ENCODE results near the gene PRRC2B.
"Not testable (repeated sequence)": the region's sequence is repeated elsewhere in the genome, so short reads cannot be mapped to it uniquely, and the experiment has no call there.

The PRRC2B gene

DNA sequence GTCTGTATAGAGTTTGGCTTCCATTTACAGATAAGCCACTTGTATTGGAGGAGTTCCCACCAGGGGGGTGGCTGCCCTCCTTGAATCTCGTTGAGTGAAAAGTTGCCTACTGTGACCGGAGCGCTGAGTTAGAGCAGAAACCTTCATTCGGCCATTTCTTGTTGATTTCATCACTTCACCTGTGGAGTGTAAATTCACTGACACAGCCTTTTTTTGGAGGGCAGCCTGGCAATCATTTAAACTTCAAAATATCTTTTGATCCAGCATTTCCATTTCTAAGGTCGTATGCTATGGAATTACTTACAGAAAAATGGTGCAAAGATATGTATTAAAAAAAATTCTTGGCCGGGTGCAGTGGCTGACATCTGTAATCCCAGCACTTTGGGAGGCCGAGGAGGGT, 40.8 kb downstream of the PRRC2B start:
- DNase-seq (ENCODE audit: low read depth, low spot score) = no peak

DNA sequence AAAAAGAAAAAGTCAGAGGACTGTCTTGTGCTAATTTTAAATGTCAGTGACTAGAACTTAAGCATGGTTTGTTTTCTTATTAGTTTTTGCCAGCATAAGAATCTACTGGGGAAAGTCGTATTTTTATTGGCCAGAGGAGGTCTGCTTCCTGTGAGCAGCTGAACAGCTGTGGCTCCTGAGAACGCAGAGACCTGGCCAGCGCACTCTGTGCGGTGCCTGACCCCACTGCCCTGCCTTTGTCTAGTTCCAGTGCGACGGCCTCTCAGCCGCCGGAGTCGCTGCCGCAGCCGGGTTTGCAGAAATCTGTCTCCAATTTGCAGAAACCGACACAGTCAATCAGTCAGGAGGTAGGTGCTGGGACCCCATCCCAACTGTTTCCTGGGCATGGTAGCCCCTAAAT, 42.5 kb downstream of the PRRC2B start:
- peak; percentile 51 for DNase-seq (ENCODE audit: low read depth, low spot score)

DNA sequence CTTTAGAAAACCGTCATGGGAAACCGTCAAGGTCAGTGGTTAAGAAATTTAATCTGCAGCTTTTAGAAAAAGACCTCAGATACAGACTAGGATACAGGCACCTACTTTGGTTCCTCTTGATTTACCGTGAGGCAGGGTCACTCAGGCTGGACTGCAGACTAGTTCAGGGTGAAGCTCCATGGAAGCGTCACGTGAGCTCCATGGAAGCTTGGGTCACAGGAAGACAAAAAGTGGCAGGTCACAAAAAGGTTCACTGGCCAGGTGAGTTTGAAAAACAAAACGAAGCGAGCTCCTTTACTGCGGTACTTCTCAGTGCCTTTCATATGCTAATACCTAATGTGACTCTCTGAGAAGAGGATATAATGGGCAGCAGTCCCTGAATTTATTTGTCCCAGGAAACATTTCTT, 43.0 kb downstream of the PRRC2B start:
- DNase-seq (ENCODE audit: low read depth, low spot score) = no peak

- no peak for DNase-seq (ENCODE audit: low read depth, low spot score)
Observed at GRCh38 chr9:131438190-131438589, 44.3 kb downstream of the PRRC2B start.

DNA sequence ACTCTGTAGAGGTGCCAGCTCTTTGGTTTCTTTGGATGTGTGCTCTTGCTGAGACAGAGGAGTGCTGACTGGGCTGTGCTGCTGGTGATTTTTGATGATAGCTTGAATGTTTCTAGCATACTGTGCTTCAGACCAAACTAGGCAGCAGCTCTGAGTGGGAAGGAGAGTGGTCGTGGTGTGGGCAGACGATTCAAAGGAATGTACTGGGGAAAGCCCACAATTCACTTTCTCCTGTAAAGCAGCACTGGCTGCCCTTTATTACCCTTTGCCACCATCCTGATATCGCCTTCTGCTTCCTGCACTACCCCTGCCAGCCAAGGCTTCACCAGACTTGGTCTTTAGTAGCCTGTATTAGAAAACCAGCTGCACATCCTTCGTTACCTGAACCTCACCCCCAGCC, 45.3 kb downstream of the PRRC2B start:
- no peak for DNase-seq (ENCODE audit: low read depth, low spot score)

DNA sequence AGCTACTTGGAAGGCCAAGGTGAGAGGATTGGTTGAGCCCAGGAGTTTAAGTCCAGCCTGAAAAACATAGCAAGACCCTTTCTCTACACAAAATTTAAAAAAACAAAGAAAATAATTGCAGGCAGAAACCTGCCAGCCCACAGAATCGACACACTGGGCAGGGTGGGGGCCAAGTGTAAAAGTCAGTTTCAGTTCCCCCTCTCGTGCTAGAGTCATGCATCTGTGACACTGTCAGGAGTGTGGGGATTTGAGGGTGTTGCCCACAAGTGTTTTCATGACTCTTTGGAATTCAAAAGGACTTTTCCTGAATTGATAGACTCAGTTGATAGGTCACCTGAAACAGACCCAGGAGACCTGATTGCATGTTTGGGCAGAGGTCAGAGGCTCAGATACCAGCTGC, 47.6 kb downstream of the PRRC2B start:
- no peak for DNase-seq (ENCODE audit: low read depth, low spot score)

- no peak for DNase-seq (ENCODE audit: low read depth, low spot score)
Observed at GRCh38 chr9:131442351-131442750, 48.5 kb downstream of the PRRC2B start.

- no peak for DNase-seq (ENCODE audit: low read depth, low spot score)
Observed at GRCh38 chr9:131443648-131444047, 49.8 kb downstream of the PRRC2B start.

DNA sequence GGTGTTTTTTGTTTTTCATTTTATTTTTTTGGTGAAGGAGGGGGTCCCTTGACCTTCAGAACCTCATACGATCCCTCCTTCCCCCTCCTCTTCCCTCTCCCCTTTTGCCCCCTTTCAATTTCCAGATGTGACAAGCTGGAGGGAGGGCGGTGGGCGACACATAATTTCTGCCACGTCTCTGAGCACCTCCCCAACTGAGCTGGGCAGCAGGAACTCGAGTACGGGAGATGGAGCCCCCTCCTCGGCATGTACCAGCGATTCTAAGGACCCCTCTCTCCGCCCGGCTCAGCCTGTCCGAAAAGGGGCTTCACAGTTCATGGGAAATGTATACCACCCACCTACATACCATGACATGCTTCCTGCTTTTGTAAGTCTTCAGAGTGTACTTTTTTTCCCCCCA, 52.4 kb downstream of the PRRC2B start:
- no peak for DNase-seq (ENCODE audit: low read depth, low spot score)

DNA sequence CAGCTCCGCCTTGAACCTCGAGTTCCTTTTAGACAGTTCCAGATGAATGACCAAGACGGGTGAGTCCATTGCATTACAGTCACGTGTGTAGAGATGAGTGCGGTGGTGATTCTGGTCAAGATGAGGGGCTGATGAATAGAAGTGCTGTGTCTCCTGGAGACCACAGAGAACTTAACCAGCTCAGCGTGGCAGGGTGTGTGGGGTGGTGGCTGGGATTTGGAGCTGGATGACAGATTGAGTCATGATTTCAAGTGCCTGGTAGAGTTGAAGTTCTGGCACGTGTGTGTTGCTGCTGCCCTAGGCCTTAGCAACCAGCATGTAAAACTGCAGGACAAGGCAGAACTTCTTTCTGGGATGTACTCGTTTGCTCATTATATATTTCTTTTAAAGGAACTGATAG, 53.3 kb downstream of the PRRC2B start:
- DNase-seq (ENCODE audit: low read depth, low spot score) = no peak

DNA sequence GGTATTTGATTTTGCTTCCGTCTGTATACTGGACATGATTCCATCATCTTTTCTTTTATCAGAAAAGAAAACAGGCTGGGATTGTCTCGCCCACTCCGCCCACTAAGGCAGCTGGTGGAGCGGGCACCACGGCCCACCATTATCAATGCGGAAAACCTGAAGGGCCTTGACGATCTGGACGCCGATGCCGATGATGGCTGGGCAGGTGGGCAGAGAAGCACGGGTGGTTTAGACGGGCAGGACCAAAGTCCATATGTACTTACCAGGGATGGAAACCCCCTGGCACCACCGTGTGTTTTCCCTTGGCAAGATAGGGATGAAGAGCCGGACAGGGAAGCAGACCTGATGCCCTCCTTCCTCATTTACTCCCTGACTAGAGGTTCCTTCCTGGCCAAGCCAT, 53.7 kb downstream of the PRRC2B start:
- DNase-seq (ENCODE audit: low read depth, low spot score) = no peak

- DNase-seq (ENCODE audit: low read depth, low spot score) = no peak
Observed at GRCh38 chr9:131448818-131449217, 54.9 kb downstream of the PRRC2B start.

- DNase-seq (ENCODE audit: low read depth, low spot score) = no peak
Observed at GRCh38 chr9:131449276-131449675, 55.4 kb downstream of the PRRC2B start.

- no peak for DNase-seq (ENCODE audit: low read depth, low spot score)
Observed at GRCh38 chr9:131454028-131454427, 60.1 kb downstream of the PRRC2B start.

GRCh38 chr9:131455655-131456054, 61.8 kb downstream of the PRRC2B start:
- DNase-seq (ENCODE audit: low read depth, low spot score) = not testable (repeated sequence)

- DNase-seq (ENCODE audit: low read depth, low spot score) = no peak
Observed at GRCh38 chr9:131457746-131458145, 63.9 kb downstream of the PRRC2B start.

- no peak for DNase-seq (ENCODE audit: low read depth, low spot score)
Observed at GRCh38 chr9:131459056-131459455, 65.2 kb downstream of the PRRC2B start.

- DNase-seq (ENCODE audit: low read depth, low spot score) = no peak
Observed at GRCh38 chr9:131461166-131461565, 67.3 kb downstream of the PRRC2B start.

- no peak for DNase-seq (ENCODE audit: low read depth, low spot score)
Observed at GRCh38 chr9:131464354-131465000, 70.6 kb downstream of the PRRC2B start.

- no peak for DNase-seq (ENCODE audit: low read depth, low spot score)
Observed at GRCh38 chr9:131465401-131465800, 71.5 kb downstream of the PRRC2B start.

DNA sequence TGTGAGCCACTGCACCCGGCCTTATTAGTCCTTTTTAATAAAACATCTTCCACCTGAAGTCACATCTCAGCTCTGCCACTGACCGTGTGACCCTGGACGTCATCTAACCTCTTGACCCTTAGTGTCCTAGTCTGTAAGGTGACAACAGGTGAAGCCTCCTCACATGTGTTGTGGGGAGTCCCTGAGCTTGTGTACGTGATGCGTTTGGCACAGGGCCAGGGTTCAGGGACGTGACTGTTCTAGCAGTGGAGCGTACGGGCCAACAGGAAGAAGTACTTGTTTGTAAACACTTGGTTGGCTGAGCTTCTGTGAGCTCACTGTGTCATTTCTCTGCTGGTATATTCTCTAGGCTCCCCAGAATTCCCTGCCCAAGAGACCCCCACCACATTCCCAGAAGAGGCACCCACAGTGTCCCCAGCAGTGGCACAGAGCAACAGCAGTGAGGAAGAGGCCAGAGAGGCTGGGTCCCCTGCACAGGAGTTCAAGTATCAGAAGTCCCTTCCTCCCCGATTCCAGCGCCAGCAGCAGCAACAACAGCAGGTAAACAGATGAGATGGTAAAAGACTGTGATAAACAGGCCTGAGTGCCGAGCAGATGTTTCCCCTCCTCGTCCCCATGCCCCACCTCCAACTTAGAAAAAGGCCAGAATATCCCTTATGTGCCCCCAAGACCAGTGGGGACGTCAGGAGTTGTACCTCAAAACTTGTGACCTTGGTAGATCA, 73.5 kb downstream of the PRRC2B start:
- no peak for DNase-seq (ENCODE audit: low read depth, low spot score)

GRCh38 chr9:131468031-131468430, 74.1 kb downstream of the PRRC2B start:
- no peak for DNase-seq (ENCODE audit: low read depth, low spot score)

GRCh38 chr9:131469356-131469755, 75.5 kb downstream of the PRRC2B start:
- DNase-seq (ENCODE audit: low read depth, low spot score) = no peak

DNA sequence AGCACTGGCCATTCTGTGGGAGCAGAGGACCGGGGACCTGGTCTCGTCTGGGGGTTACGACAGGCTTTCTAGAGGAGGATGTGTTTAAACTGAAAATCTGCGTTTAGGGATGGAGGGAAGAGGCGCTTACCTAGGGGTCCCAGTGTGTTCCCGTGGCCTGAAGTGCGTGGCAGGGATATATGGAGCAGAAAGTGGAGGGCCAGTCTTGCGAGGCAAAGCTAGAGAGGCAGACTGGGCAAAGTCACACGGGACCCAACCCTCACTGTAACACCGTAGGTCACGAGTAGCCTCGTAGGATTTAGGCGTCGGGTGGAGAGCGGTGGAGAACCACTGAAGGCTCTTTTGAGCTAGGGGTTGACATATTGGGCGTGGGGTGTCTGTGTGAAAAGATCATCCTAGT, 76.1 kb downstream of the PRRC2B start:
- DNase-seq (ENCODE audit: low read depth, low spot score) = no peak
